ENCODE results near the gene PTPRM. TPM values are rescaled to one million over a fixed set of nuclear protein-coding genes. Genes with fewer than 3 reads are reported as not detected.

PTPRM gene
- total and polyA plus RNA-seq, 4 donors, result 9.2 to 23.0 (median 12.7) TPM

- Histone ChIP-seq H3K27me3 (ENCODE audit: control insufficient read depth in 4 of 4, insufficient read depth in 4 of 4, low read length in 3 of 4) (no peaks in the 10 kb centered on the region), H3K9ac (ENCODE audit: low read depth in 1 of 2, low read length in 2 of 2) (no peak overlapping the region), H3K4me3 (ENCODE audit: low read depth in 1 of 3, low read length in 3 of 3) (no peak overlapping the region), H3K4me1 (ENCODE audit: control insufficient read depth in 4 of 4, insufficient read depth in 4 of 4, low read length in 3 of 4) (peaks cover 0 to 2% (median 0%) of the 10 kb centered on the region in 4 donors), H3K27ac (ENCODE audit: low read depth in 1 of 2, low read length in 2 of 2) (no peak overlapping the region), H3K9me3 (ENCODE audit: control insufficient read depth in 4 of 4, low read length in 3 of 4) (no peaks in the 10 kb centered on the region), H3K36me3 (ENCODE audit: control insufficient read depth in 4 of 4, insufficient read depth in 3 of 4, low read depth in 1 of 4, low read length in 3 of 4) (no peaks in the 10 kb centered on the region)
- WGBS, result 84% methylated on average over 2 of the region's 2 CpGs
- DNase-seq (ENCODE audit: low spot score), result no peak
- TF ChIP-seq RXRA (IDR thresholded peaks at IDR 0.05), result no peak
- no peak for TF ChIP-seq FOXA2 (IDR thresholded peaks at IDR 0.05)
- no peak for TF ChIP-seq ZBTB33 (IDR thresholded peaks at IDR 0.05)
- TF ChIP-seq, protein P1, sequence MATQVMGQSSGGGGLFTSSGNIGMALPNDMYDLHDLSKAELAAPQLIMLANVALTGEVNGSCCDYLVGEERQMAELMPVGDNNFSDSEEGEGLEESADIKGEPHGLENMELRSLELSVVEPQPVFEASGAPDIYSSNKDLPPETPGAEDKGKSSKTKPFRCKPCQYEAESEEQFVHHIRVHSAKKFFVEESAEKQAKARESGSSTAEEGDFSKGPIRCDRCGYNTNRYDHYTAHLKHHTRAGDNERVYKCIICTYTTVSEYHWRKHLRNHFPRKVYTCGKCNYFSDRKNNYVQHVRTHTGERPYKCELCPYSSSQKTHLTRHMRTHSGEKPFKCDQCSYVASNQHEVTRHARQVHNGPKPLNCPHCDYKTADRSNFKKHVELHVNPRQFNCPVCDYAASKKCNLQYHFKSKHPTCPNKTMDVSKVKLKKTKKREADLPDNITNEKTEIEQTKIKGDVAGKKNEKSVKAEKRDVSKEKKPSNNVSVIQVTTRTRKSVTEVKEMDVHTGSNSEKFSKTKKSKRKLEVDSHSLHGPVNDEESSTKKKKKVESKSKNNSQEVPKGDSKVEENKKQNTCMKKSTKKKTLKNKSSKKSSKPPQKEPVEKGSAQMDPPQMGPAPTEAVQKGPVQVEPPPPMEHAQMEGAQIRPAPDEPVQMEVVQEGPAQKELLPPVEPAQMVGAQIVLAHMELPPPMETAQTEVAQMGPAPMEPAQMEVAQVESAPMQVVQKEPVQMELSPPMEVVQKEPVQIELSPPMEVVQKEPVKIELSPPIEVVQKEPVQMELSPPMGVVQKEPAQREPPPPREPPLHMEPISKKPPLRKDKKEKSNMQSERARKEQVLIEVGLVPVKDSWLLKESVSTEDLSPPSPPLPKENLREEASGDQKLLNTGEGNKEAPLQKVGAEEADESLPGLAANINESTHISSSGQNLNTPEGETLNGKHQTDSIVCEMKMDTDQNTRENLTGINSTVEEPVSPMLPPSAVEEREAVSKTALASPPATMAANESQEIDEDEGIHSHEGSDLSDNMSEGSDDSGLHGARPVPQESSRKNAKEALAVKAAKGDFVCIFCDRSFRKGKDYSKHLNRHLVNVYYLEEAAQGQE (IDR thresholded peaks at IDR 0.05), result no peak
- no peak for TF ChIP-seq HNF4A (conservative IDR thresholded peaks at IDR 0.05)
- TF ChIP-seq EGR1 (IDR thresholded peaks at IDR 0.05; ENCODE audit: low read depth in 2 of 2), result no peak
- TF ChIP-seq, protein P2, sequence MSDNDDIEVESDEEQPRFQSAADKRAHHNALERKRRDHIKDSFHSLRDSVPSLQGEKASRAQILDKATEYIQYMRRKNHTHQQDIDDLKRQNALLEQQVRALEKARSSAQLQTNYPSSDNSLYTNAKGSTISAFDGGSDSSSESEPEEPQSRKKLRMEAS (IDR thresholded peaks at IDR 0.05), result no peak
- TF ChIP-seq, protein P3, sequence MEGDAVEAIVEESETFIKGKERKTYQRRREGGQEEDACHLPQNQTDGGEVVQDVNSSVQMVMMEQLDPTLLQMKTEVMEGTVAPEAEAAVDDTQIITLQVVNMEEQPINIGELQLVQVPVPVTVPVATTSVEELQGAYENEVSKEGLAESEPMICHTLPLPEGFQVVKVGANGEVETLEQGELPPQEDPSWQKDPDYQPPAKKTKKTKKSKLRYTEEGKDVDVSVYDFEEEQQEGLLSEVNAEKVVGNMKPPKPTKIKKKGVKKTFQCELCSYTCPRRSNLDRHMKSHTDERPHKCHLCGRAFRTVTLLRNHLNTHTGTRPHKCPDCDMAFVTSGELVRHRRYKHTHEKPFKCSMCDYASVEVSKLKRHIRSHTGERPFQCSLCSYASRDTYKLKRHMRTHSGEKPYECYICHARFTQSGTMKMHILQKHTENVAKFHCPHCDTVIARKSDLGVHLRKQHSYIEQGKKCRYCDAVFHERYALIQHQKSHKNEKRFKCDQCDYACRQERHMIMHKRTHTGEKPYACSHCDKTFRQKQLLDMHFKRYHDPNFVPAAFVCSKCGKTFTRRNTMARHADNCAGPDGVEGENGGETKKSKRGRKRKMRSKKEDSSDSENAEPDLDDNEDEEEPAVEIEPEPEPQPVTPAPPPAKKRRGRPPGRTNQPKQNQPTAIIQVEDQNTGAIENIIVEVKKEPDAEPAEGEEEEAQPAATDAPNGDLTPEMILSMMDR (IDR thresholded peaks at IDR 0.05; ENCODE audit: low read depth, low read length, missing input control), result no peak
- TF ChIP-seq NR2F2 (IDR thresholded peaks at IDR 0.05), result no peak
- no peak for TF ChIP-seq TAF1 (conservative IDR thresholded peaks at IDR 0.05)
- TF ChIP-seq RAD21 (IDR thresholded peaks at IDR 0.05), result no peak
- no peak for TF ChIP-seq GABPA (IDR thresholded peaks at IDR 0.05 in 1 of 2, conservative IDR thresholded peaks at IDR 0.05 in 1 of 2)
Observed at GRCh38 chr18:7787339-7787738, 220.2 kb downstream of the PTPRM start.

- WGBS, result 62% methylated on average over 5 of the region's 5 CpGs
- Histone ChIP-seq H3K36me3 (ENCODE audit: control insufficient read depth in 4 of 4, insufficient read depth in 3 of 4, low read depth in 1 of 4, low read length in 3 of 4) (no peaks in the 10 kb centered on the region), H3K27ac (ENCODE audit: low read depth in 1 of 2, low read length in 2 of 2) (no peak overlapping the region), H3K4me1 (ENCODE audit: control insufficient read depth in 4 of 4, insufficient read depth in 4 of 4, low read length in 3 of 4) (peaks cover 0 to 2% (median 0%) of the 10 kb centered on the region in 4 donors), H3K4me3 (ENCODE audit: low read depth in 1 of 3, low read length in 3 of 3) (no peak overlapping the region), H3K9me3 (ENCODE audit: control insufficient read depth in 4 of 4, low read length in 3 of 4) (no peaks in the 10 kb centered on the region), H3K27me3 (ENCODE audit: control insufficient read depth in 4 of 4, insufficient read depth in 4 of 4, low read length in 3 of 4) (no peaks in the 10 kb centered on the region), H3K9ac (ENCODE audit: low read depth in 1 of 2, low read length in 2 of 2) (no peak overlapping the region)
- TF ChIP-seq YY1 (IDR thresholded peaks at IDR 0.05) (no peak), RAD21 (IDR thresholded peaks at IDR 0.05) (peak; percentile 83 to 86)
- TF ChIP-seq, protein P3 (IDR thresholded peaks at IDR 0.05; ENCODE audit: low read depth, low read length, missing input control), result peak; percentile 48
- no peak for DNase-seq (ENCODE audit: low spot score)
Observed at GRCh38 chr18:7789856-7790552, 222.9 kb downstream of the PTPRM start.
